ENCODE results near the gene CPB2. TPM values are rescaled to one million over a fixed set of nuclear protein-coding genes. Genes with fewer than 3 reads are reported as not detected.

Gene CPB2
- total and polyA plus RNA-seq, 2 of the 8 experiments (the other 6 are each of a cell fraction or from before 2014, with no cell fraction given), result not detected

DNA sequence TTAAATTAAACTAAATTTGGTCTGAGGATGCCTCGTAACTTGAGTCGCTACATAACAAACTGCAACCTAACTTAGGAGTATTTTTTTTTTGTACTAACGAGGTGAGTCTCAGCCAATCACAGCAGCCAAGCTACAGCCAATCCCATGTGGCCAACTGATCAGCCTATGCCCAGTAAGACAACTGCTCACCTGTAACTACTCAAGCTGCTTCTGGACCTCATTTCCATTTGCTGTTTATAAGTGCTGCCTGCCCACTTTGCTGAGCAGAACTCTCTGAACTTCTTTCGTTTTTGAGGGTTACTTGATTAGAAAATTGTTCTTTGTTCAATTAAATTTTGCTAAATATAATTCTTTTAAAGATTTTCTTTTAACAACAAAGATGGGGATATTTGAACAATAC is 3.8 kb downstream of the CPB2 start (continued):
- TF ChIP-seq, protein P1, sequence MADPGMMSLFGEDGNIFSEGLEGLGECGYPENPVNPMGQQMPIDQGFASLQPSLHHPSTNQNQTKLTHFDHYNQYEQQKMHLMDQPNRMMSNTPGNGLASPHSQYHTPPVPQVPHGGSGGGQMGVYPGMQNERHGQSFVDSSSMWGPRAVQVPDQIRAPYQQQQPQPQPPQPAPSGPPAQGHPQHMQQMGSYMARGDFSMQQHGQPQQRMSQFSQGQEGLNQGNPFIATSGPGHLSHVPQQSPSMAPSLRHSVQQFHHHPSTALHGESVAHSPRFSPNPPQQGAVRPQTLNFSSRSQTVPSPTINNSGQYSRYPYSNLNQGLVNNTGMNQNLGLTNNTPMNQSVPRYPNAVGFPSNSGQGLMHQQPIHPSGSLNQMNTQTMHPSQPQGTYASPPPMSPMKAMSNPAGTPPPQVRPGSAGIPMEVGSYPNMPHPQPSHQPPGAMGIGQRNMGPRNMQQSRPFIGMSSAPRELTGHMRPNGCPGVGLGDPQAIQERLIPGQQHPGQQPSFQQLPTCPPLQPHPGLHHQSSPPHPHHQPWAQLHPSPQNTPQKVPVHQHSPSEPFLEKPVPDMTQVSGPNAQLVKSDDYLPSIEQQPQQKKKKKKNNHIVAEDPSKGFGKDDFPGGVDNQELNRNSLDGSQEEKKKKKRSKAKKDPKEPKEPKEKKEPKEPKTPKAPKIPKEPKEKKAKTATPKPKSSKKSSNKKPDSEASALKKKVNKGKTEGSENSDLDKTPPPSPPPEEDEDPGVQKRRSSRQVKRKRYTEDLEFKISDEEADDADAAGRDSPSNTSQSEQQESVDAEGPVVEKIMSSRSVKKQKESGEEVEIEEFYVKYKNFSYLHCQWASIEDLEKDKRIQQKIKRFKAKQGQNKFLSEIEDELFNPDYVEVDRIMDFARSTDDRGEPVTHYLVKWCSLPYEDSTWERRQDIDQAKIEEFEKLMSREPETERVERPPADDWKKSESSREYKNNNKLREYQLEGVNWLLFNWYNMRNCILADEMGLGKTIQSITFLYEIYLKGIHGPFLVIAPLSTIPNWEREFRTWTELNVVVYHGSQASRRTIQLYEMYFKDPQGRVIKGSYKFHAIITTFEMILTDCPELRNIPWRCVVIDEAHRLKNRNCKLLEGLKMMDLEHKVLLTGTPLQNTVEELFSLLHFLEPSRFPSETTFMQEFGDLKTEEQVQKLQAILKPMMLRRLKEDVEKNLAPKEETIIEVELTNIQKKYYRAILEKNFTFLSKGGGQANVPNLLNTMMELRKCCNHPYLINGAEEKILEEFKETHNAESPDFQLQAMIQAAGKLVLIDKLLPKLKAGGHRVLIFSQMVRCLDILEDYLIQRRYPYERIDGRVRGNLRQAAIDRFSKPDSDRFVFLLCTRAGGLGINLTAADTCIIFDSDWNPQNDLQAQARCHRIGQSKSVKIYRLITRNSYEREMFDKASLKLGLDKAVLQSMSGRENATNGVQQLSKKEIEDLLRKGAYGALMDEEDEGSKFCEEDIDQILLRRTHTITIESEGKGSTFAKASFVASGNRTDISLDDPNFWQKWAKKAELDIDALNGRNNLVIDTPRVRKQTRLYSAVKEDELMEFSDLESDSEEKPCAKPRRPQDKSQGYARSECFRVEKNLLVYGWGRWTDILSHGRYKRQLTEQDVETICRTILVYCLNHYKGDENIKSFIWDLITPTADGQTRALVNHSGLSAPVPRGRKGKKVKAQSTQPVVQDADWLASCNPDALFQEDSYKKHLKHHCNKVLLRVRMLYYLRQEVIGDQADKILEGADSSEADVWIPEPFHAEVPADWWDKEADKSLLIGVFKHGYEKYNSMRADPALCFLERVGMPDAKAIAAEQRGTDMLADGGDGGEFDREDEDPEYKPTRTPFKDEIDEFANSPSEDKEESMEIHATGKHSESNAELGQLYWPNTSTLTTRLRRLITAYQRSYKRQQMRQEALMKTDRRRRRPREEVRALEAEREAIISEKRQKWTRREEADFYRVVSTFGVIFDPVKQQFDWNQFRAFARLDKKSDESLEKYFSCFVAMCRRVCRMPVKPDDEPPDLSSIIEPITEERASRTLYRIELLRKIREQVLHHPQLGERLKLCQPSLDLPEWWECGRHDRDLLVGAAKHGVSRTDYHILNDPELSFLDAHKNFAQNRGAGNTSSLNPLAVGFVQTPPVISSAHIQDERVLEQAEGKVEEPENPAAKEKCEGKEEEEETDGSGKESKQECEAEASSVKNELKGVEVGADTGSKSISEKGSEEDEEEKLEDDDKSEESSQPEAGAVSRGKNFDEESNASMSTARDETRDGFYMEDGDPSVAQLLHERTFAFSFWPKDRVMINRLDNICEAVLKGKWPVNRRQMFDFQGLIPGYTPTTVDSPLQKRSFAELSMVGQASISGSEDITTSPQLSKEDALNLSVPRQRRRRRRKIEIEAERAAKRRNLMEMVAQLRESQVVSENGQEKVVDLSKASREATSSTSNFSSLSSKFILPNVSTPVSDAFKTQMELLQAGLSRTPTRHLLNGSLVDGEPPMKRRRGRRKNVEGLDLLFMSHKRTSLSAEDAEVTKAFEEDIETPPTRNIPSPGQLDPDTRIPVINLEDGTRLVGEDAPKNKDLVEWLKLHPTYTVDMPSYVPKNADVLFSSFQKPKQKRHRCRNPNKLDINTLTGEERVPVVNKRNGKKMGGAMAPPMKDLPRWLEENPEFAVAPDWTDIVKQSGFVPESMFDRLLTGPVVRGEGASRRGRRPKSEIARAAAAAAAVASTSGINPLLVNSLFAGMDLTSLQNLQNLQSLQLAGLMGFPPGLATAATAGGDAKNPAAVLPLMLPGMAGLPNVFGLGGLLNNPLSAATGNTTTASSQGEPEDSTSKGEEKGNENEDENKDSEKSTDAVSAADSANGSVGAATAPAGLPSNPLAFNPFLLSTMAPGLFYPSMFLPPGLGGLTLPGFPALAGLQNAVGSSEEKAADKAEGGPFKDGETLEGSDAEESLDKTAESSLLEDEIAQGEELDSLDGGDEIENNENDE (IDR thresholded peaks at IDR 0.05; ENCODE audit: insufficient replicate concordance, low read length), result no peak
- TF ChIP-seq TBP (IDR thresholded peaks at IDR 0.05; ENCODE audit: low read depth, low read length), result no peak
- no peak for TF ChIP-seq GABPA (IDR thresholded peaks at IDR 0.05; ENCODE audit: borderline replicate concordance, insufficient read depth, low read length)
- no peak for TF ChIP-seq FOSL1 (IDR thresholded peaks at IDR 0.05; ENCODE audit: insufficient read depth, low read depth, low read length)

Measured in H1 (cell line).